A673 (cell line): ENCODE results near the gene AP2M1. TPM values are rescaled to one million over a fixed set of nuclear protein-coding genes. Genes with fewer than 3 reads are reported as not detected.

ENCODE experiments used
- BruUV-seq: library from RNA; stranded (reverse); fragments of 400-500 nt; replicated peaks from 2 replicates; lab custom pipeline; 2021; lab: Mats Ljungman, UMichigan
- CTCF ChIA-PET: fragments of 300-600 bp; sonication (Branson Sonifier 250); formaldehyde crosslinking; loops from one replicate; lab custom pipeline; 2022; ENCODE audit warnings: antibody characterized with exemption; lab: Charles Lee
- POLR2A ChIA-PET: fragments of 300-600 bp; sonication (Branson Sonifier 250); formaldehyde crosslinking; loops from one replicate; lab custom pipeline; 2022; ENCODE audit warnings: antibody characterized with exemption; ENCODE audit not compliant: low non-redundant PET; lab: Charles Lee
- DNase-seq: peaks from one replicate; pipeline ENCODE4 v3.0.0-alpha.2; 2015; ENCODE audit warnings: low spot score
- H3K27ac ChIP-seq: fragments of 200-600 bp; sonication (generic); 2 replicates; pipeline ENCODE4 v1.5.1; 2016; ENCODE audit warnings: mixed run types, low read depth, mild to moderate bottlenecking, mixed read lengths, antibody characterized with exemption, low read length; ENCODE audit not compliant: poor library complexity, severe bottlenecking
- H3K27me3 ChIP-seq: fragments of 200-600 bp; sonication (generic); replicated peaks from 2 replicates; pipeline ENCODE4 v1.6.1; 2017; ENCODE audit warnings: mixed run types, low read depth, mild to moderate bottlenecking, mixed read lengths, antibody characterized with exemption, low read length; ENCODE audit not compliant: insufficient read depth, poor library complexity
- H3K36me3 ChIP-seq: fragments of 200-600 bp; sonication (generic); 2 replicates; pipeline ENCODE4 v1.6.1; 2016; ENCODE audit warnings: mixed run types, mild to moderate bottlenecking, mixed read lengths, antibody characterized with exemption, low read length; ENCODE audit not compliant: insufficient read depth, poor library complexity, severe bottlenecking
- H3K4me1 ChIP-seq: fragments of 200-600 bp; sonication (generic); 2 replicates; pipeline ENCODE4 v1.6.1; 2017; ENCODE audit warnings: mixed run types, mild to moderate bottlenecking, mixed read lengths, antibody characterized with exemption, low read length; ENCODE audit not compliant: insufficient read depth, poor library complexity, severe bottlenecking
- H3K4me3 ChIP-seq: fragments of 200-600 bp; sonication (generic); 2 replicates; pipeline ENCODE4 v1.5.1; 2016; ENCODE audit warnings: low read depth, mixed run types, mild to moderate bottlenecking, mixed read lengths, low read length; ENCODE audit not compliant: poor library complexity, severe bottlenecking
- H3K9me3 ChIP-seq: fragments of 200-600 bp; sonication (generic); 2 replicates; pipeline ENCODE4 v1.6.1; 2016; ENCODE audit warnings: mixed run types, low read depth, mild to moderate bottlenecking, mixed read lengths, antibody characterized with exemption, low read length; ENCODE audit not compliant: poor library complexity, severe bottlenecking
- EZH2 ChIP-seq: fragments of 200-600 bp; sonication (generic); IDR thresholded peaks from 2 replicates; pipeline ENCODE4 v1.6.1; 2017; ENCODE audit warnings: borderline replicate concordance, low read depth, mild to moderate bottlenecking, mixed read lengths, antibody characterized with exemption, low read length; ENCODE audit not compliant: poor library complexity, severe bottlenecking
- intact Hi-C: fragments of 100-400 bp; cut with micrococcal nuclease; formaldehyde crosslinking; loops from one replicate; pipeline ENCODE4 v1.10.0; 2022; ENCODE audit not compliant: unreplicated experiment
- total RNA-seq: library from RNA; stranded (reverse); gene quantifications from 2 replicates; pipeline ENCODE4 v1.2.3, GENCODE V29; 2021
- TF ChIP-seq, protein P1 (sequence below): fragments of 300-800, 200-600 bp; sonication (generic); conservative IDR thresholded peaks from 2 replicates; pipeline ENCODE4 v1.5.1; 2017; ENCODE audit warnings: low read depth, mild to moderate bottlenecking, antibody characterized with exemption, low read length, moderate library complexity, mixed read lengths

The AP2M1 gene
- total RNA-seq, 1 experiment from 2014 or later, result 419 TPM

GRCh38 chr3:184183679-184184078, 9.0 kb downstream of the AP2M1 start:
- ChIA-PET POLR2A (no interaction called here), CTCF (no interaction called here)
- H3K27me3 ChIP-seq, result no peaks in the 10 kb centered on the region
- H3K4me3 ChIP-seq, result no peak overlapping the region
- TF ChIP-seq, protein P1, sequence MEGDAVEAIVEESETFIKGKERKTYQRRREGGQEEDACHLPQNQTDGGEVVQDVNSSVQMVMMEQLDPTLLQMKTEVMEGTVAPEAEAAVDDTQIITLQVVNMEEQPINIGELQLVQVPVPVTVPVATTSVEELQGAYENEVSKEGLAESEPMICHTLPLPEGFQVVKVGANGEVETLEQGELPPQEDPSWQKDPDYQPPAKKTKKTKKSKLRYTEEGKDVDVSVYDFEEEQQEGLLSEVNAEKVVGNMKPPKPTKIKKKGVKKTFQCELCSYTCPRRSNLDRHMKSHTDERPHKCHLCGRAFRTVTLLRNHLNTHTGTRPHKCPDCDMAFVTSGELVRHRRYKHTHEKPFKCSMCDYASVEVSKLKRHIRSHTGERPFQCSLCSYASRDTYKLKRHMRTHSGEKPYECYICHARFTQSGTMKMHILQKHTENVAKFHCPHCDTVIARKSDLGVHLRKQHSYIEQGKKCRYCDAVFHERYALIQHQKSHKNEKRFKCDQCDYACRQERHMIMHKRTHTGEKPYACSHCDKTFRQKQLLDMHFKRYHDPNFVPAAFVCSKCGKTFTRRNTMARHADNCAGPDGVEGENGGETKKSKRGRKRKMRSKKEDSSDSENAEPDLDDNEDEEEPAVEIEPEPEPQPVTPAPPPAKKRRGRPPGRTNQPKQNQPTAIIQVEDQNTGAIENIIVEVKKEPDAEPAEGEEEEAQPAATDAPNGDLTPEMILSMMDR, result no peak
- TF ChIP-seq EZH2, result no peak
- intact Hi-C loops, result loop anchor here (2.0 kb wide), 1 partner anchor 49 kb away; the partner anchor contains the start of gene EIF2B5
- TSS peak; percentile 29 for BruUV-seq
- H3K9me3 ChIP-seq, result no peaks in the 10 kb centered on the region
- H3K4me1 ChIP-seq, result peaks cover 9% of the 10 kb centered on the region
- peaks cover 71% of the 10 kb centered on the region for H3K36me3 ChIP-seq
- no peak for DNase-seq
- no peak overlapping the region for H3K27ac ChIP-seq

- no peak for DNase-seq
- no TSS peak for BruUV-seq
- POLR2A ChIA-PET, result interaction anchor here (1.6 kb wide), 1 partner anchor 8 kb away, joined by 3 read pairs; no protein-coding TSS in a partner anchor
- H3K27me3 ChIP-seq, result no peaks in the 10 kb centered on the region
- H3K9me3 ChIP-seq, result no peaks in the 10 kb centered on the region
- intact Hi-C loops, result loop anchor here (2.0 kb wide), 1 partner anchor 50 kb away; the partner anchor contains the start of gene EIF2B5
- peak overlapping the region; percentile 92 for H3K27ac ChIP-seq
- peaks cover 71% of the 10 kb centered on the region for H3K36me3 ChIP-seq
- peaks cover 9% of the 10 kb centered on the region for H3K4me1 ChIP-seq
- CTCF ChIA-PET, result no interaction called here
- peak overlapping the region; percentile 99 for H3K4me3 ChIP-seq
- TF ChIP-seq, protein P1, result no peak
- TF ChIP-seq EZH2, result no peak
Observed at GRCh38 chr3:184184546-184185230, 10.0 kb downstream of the AP2M1 start.

DNA sequence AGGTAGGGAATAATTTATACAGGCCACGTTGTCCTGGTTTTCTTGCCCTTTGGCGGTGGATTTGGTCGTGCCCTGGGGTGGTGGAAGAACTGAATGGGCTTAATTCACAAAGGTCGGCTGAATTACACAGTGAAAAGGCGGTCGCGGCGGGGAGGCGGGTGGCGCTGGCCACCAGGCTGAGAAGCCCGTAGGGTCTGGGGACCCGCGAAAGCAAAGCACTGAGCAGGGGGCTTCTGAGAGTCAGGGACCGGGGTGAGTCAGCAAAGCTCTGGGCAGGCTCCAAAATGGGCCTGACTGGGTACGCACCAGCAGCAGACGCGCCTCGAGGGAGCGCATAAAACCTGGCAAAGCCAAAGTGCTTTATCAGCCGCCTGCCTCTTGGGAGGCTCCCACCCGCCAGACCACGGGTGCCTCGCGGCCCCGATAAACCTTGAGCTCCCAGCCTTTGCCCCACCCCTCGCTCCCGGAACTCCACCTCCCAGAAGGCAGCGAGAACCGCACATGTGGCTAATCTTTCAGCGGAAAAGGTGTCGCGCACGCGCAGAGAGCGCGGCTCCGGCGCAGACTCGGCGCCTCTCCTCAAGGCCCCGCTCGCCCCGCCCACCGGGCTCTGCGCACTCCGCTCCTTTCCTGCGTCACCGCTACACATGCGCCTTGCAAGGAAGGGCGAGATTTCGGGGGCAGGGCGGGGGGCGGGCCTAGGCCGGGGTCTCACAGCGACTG, 11.0 kb downstream of the AP2M1 start:
- H3K9me3 ChIP-seq, result no peaks in the 10 kb centered on the region
- H3K4me1 ChIP-seq, result peaks cover 9% of the 10 kb centered on the region
- intact Hi-C loops, result loop anchor here (2.0 kb wide), 1 partner anchor 51 kb away; the partner anchor contains the start of gene EIF2B5
- peak overlapping the region; percentile 92 for H3K27ac ChIP-seq
- CTCF ChIA-PET, result interaction anchor here (0.5 to 1.0 kb wide), 2 partner anchors 66 to 290 kb away, joined by 3 to 13 read pairs; no protein-coding TSS in a partner anchor
- no peaks in the 10 kb centered on the region for H3K27me3 ChIP-seq
- DNase-seq, result peak; percentile 100
- TSS peak; percentile 93 for BruUV-seq
- TF ChIP-seq, protein P1, result no peak
- no peak for TF ChIP-seq EZH2
- POLR2A ChIA-PET, result interaction anchor here (0.6 to 1.6 kb wide), 4 partner anchors 9 to 180 kb away, joined by 3 to 6 read pairs (median 4); no protein-coding TSS in a partner anchor
- H3K4me3 ChIP-seq, result peak overlapping the region; percentile 99
- H3K36me3 ChIP-seq, result peaks cover 71% of the 10 kb centered on the region
